LNCAP (cell line): ENCODE measurements around the gene TMTC2.

Experiments used
- CTCF ChIP-seq: fragments of 450-650 bp; IDR thresholded peaks from 2 replicates; pipeline ENCODE4 v1.5.1; 2017; ENCODE audit warnings: mild to moderate bottlenecking

The TMTC2 gene

GRCh38 chr12:82818271-82819035 lies 131.7 kb downstream of the TMTC2 start:
- no peak for TF ChIP-seq CTCF

DNA sequence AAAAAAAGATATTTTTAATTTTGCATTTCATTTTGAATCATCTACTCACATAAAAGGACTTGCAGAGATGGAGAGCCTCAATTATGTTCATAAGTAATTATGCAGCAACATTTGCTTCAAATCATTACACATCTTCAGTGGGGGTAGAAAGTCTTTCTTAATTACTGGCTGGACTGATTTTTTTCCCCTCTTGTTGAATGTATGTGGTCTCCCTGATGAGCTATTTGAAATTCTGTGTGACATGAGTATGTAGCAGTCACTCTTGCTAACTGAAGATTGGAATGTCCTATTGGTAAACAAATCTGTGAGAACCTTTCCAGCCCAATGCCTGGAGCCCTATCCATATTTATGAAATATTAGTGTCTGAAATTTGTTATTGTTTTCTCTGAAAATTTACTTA lies 139.8 kb downstream of the TMTC2 start:
- TF ChIP-seq CTCF: no peak

DNA sequence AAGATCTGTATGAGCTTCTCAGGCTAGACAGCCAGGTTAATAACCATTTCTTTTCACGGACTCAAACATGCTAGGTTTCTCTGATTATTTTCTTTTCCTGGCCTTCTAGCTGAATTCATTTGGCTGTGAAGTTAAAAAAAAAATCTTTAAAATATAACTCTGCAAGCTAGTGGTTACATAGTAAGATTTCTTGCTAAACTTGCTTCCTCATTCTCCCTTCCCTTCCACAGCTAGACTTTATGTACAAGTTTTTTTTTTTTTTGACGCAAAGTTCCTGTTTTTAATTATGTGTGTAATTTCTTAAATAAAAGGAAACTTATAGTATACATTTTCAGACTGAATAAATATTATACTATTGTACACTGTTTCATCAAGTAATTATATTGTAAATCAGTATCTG lies 145.4 kb downstream of the TMTC2 start:
- TF ChIP-seq CTCF: no peak

DNA sequence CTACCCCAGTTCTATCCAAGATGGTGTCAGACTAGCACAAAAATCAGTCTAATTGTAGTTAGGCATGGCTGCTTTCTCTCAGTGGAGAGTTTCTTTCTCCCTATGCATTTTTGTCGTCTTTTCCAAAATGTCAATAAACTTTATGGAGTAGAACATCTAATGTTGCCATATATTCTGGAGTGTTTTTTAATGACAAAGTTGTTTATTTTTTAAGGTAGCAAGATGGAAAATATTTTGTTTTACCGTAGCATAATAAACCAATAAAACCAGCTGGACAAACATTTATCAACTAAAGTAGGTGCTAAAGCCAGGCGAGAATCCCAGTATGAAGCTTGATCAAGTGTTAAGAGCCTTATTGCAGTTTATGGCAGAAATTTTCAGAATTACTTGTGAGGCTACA lies 146.3 kb downstream of the TMTC2 start:
- no peak for TF ChIP-seq CTCF

DNA sequence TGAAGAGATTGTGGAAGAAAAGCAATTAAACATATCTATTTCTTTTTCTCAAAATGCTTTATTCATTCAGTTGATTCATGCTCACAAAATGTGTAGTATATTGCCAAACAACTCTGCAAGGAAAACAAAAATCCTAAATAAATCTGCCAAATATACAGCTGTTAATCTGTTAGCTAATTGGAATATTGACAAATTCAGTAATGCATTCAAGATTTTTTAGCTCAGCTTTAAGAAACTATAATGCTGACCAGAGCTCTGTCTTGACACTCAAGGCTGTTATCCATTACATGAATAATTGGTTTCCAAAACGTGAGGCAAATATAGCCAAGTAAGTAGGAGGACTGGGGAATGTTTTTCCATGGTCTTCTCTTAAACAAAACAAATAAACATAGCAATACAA lies 146.8 kb downstream of the TMTC2 start:
- no peak for TF ChIP-seq CTCF

DNA sequence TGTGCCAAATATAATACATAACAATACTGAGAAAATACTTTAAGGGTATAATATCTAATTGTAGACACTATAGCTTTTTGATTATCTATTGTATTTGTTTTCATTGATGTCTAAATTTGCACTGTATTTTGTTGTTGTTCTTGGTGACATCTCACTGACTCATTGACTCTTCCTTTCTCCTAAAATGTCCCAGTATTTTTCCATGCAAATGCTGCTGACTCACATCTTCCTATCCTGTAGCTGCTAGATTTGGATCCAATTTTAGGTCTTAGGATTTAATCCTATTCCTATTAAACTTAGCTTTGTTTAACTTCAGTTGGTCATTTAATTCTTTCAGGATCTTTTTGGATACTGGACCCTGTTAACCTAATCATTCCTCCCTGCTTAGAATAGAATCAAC lies 148.5 kb downstream of the TMTC2 start:
- TF ChIP-seq CTCF: no peak

DNA sequence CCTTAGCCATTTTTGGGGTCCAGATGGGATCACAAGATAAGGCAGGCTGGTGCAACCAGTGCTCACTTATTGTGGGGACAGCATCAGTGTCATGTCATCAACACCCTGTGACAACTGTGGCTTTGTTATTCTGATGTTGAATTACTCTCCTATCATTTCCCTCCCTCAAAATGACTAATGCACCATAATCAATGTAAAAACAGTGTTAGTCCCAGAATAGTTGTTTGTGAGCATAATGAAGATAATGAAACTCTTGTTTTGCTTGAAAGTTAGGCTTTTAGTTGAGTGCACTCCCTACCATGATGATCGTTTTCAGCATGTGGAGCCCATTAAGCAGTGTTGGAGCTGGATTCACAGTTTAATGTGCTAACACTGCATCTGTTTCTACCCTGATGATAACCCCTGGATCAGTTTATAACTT lies 151.4 kb downstream of the TMTC2 start:
- TF ChIP-seq CTCF: no peak

DNA sequence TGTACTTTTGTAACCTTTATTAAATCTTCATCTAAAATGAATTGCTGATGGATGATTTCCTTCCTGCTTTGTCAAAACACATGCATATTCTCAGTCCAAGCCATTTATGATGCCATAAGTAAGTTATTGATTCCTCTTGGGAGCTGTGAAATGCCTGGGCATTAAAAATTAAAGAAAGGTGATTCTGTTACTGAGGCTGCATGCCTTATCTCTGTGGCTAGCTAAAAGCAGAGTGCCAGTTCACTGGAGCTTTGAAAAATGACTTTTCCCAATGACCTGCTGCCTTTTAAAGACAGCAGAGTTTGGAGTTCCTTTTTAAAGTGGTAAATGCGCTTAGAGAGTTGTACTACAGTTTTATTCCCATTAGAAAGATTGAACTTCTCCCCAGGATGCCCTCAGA lies 152.1 kb downstream of the TMTC2 start:
- TF ChIP-seq CTCF: no peak
